HG03159 (cell line): ENCODE data around the gene IQGAP2.

Source experiments
- ATAC-seq: cut with Tn5 transposase; IDR thresholded peaks from one replicate; pipeline ENCODE4 v1.9.1; 2021; ENCODE audit warnings: mild to moderate bottlenecking, moderate library complexity; ENCODE audit not compliant: unreplicated experiment

Gene IQGAP2

GRCh38 chr5:76476474-76477038 lies 73.5 kb downstream of the IQGAP2 start:
- no peak for ATAC-seq

DNA sequence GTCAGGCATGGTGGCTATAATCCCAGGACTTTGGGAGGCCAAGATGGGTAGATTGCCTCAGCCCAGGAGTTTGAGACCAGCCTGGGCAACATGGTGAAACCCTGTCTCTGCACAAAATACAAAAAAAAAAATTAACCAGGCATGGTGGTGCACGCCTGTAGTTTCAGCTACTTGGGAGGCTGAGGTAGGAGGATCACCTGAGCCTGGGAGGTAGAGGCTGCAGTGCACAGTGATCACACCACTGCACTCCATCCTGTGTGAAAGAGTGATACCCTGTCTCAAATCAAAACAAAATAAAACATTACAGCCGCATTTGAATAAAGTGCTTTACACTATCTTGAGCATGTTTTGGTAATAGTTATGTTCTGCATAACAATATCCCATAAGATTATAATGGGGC lies 74.0 kb downstream of the IQGAP2 start:
- ATAC-seq: no peak

DNA sequence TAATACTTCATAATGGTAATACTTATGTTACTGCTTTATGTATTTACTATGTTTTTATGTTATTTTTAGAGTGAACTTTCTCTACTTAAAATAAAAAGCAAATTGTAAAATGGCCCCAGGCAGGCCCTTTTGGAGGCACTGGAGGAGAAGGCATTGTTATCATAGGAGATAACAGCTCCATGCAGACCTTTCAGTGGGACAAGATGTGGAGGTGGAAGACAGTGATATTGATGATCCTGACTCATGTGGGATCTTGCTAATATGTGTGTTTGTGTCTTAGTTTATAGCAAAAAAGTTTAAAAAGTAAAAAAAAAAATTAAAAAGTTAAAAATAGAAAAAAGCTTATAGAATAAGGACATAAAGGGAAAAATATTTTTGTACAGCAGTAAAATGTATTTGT lies 74.5 kb downstream of the IQGAP2 start:
- ATAC-seq: no peak

GRCh38 chr5:76479281-76479680 lies 76.2 kb downstream of the IQGAP2 start:
- no peak for ATAC-seq

DNA sequence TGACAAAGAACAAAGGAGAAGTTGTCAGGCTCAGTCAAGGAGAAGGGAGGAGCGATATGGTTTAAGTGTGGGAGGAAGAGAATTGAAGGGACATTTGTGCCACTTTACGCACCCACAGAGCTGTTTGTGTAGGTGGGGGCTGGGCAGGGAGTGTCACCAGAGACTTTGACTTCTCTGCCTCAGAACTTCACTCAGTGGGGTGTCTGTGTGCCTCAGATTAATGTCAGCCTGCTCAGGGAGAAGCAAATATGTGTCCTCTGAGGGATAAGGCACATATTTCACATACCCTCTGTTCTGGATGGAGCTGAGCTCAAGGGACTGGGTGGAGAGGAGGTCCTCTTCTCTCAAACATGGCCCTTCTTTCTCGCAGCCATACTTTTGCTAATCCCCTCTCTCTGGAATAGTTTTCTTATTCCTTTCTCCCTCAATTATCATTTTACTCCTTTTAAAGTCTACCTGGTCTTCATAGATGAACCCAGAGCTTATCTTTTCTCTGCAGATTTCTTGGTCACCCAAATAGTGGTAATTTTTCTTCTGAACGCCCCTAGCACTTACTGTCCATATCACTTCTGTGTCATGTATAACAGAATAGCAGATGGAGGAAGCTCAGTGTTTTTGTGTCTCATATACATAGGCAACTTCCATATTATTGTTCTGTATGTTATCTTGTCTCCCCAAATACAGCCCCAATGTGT lies 77.0 kb downstream of the IQGAP2 start:
- no peak for ATAC-seq

DNA sequence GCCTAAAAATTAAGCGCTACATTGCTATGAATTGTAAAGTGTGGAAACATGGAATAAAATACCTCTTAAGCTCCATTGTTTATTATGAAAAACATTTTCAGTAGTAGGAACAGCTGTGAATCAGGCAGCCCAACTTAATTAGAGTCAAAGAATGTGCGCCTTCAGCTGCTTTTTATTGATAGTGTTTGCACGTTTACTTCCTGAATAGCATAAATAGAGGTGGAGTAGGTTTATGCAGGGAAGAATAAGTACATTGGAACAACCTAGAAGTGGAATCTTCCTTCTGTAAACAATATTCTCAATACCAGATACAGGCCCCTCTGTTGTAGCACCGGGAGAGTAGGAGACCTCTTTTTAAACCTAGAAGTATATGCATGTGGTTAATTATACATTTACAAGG lies 79.9 kb downstream of the IQGAP2 start:
- no peak for ATAC-seq

DNA sequence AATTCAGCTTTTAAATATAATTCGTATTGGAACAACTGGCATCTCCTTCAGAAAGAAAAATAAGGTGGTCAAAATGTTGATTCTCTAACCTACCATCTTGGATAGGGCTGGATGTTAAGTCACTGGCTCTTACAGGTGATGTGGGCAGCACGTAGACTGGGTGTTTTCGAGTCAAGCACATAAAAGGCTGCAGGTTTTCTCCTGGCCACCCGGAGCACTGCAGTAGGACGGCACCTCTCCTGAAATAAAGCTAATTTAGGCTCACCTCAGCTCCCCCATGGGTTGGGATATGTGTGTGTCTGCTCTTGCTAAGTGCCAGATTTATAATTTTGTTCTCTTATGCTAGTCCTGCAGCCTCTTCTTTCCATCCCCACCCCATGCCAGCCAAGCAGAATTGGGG lies 80.3 kb downstream of the IQGAP2 start:
- no peak for ATAC-seq

- no peak for ATAC-seq
These were observed 80.8 kb downstream of the IQGAP2 start for GRCh38 chr5:76483881-76484280.

GRCh38 chr5:76485511-76485910 lies 82.4 kb downstream of the IQGAP2 start:
- ATAC-seq: no peak

- ATAC-seq: no peak
These were observed 84.3 kb downstream of the IQGAP2 start for GRCh38 chr5:76487386-76487785.

DNA sequence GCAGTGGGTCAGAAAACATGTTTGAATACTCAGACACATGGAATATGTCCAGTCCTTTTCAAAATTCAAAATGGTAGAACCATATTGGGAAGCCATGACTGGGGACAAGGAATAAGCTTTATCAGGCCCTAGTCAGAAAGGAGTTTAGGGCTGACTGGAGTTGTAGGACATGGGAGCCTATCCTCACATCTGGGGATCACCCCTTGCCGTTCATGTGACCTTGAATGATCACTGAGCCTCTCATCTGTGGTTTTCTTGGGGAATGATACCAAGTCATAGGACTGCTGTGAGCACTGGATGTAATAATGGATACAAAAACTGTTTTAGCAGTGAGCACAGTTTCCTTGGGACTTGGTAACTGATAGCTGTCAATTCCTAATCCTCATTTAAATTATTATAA lies 84.7 kb downstream of the IQGAP2 start:
- no peak for ATAC-seq

DNA sequence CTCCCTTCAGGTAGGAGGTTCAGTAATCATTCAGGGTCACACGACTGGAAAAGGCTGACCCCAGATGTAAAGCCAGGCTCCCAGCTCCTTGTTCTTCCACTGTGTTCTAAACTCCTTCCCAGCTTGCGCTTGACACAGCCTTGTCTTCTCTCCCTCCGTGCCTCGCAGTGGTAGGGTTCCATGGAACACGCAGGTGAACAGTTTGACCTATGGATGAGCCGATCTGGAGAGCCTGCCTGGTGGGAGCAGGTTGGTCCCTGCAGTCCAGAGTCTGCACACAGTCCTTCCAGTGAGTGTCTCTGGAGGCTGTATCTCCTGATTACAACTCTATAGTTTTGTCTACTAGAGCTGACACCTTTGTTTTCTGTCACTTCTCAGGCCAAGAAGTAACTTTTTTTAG lies 85.9 kb downstream of the IQGAP2 start:
- no peak for ATAC-seq

DNA sequence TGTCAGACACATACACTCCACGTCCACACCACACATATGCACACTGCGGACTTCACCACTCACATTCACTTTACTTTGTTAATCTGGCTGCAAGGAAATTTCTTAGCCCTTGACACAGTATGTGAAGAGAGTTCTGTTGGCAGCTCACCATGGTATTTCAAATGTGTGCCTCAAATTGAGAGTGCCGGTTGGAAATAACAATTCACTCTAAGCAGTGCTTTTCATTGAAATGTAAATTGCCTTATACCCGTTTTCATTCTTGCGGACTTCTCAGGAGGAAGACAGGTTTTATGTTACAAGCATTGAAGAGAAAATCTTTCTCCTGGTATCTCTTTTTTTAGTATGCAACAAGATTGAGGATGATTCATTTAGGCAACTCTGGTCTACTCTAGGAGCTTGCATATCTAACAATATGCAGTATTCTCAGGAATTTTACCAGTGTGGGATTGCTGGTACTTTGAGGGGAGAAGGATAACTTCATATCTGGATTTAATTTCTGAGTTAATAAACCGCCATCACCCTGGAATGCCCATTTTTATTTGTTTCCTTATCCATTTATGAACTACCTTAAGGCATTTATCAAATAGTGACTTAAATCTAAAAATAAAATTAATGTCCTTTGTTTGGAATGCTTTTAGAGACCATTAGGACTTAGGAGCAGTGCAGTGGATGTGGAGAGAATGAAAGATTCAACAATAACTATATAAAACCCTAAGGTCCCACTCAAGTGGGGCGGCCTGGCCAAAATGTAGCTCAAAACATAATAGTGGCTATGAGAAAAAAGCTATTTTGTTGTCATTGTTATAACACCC lies 87.0 kb downstream of the IQGAP2 start:
- ATAC-seq: no peak

- no peak for ATAC-seq
These were observed 87.9 kb downstream of the IQGAP2 start for GRCh38 chr5:76490960-76491359.

GRCh38 chr5:76492819-76493189 lies 89.7 kb downstream of the IQGAP2 start:
- no peak for ATAC-seq

DNA sequence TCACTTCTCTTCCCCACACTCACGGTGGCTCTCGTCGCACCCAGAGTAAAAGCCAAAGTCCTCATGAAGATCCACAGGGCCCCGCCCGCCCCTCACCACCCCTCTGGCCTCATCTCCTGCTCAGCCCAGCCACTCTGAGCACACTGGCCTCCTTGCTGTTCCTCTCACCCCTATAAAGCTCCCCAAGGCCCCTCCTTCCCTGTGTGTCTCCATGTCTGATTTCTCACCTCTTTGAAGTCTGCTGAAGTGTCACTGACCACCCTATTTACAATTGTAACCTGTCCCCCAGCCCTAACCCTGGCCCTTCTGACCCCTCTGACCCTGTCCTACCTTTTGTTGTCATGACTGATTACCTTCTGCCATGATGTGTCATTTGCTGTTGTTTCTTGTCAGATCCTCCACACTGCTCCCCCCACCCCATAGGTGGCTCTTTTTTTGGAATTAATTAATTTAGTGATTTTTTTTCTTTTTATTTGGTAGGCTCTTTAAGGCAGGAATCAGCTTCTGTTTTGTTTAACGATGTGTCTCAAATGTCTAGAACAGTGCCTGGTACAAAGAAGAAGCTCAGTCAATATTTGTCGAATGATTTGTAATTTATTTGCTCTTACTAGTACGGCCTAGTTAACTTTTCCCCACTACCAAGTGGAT lies 90.2 kb downstream of the IQGAP2 start:
- ATAC-seq: no peak

GRCh38 chr5:76494201-76494600 lies 91.1 kb downstream of the IQGAP2 start:
- ATAC-seq: no peak

DNA sequence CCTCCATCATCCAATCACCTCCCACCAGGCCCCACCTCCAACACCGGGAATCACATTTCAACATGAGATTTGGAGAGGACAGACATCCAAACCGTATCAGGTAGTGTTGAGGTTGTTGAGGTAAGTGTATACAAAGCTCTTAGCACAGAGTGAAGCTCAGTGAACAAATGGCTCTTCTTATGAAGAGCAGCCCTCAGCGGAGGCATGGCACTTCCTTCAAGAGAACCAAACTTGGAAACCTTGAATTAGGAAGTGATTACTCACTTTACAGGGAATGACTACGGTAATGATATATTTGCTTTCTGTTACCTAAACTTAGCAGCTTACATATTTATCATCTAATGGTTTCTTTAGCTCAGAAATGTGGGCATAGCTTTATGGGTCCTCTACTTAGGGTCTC lies 92.8 kb downstream of the IQGAP2 start:
- ATAC-seq: no peak

- no peak for ATAC-seq
These were observed 94.0 kb downstream of the IQGAP2 start for GRCh38 chr5:76497065-76497460.

DNA sequence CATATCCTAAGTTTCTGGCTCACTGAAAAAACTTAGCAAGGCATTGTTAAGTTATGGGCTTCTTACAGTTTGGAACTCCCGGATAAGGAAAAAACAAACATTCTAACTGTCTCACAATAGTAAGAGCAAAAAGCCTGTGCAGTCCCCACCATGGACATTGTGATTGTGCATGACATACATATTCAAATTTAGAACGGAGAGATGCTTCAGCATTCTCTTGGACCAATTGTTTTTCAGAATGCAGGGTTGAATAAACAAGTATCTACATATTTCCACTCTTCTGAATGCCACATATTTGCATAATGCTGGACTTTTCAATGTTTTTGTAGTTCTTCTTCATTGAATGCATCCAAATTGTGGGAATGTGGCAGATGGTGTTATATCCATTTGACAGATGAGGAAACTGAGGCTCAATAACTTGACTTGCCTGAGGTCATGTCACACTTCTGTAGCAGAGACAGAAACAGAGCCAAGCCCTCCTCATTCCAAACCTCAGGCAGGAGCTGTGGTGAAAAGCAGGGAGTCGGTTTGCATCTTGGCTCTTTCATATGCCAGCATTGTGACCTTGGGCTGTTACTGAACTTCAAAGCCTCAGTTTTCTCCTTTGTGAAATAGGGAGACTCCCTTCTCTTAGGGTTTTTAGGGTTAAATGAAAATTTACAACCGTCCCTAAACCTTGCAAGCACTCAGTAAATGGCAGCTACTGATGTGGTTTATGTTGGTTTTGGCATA lies 95.1 kb downstream of the IQGAP2 start:
- ATAC-seq: no peak

GRCh38 chr5:76499507-76500161 lies 96.5 kb downstream of the IQGAP2 start:
- no peak for ATAC-seq
